Sigmoid colon (tissue), 4 donors: ENCODE data around the gene SMAD3.

Experiments
- CTCF ChIP-seq, 4 experiments: fragments of 450-650 bp in 3 of 4; fragments of 200-600 bp in 1 of 4; IDR thresholded peaks; one replicate each; pipeline ENCODE4 v1.5.1; 2016 to 2019; ENCODE audit warnings: antibody characterized with exemption in 4 of 4, mild to moderate bottlenecking in 3 of 4, moderate library complexity in 2 of 4
- EP300 ChIP-seq, 4 donors: sonication (generic); formaldehyde crosslinking; IDR thresholded peaks; one replicate each; pipeline ENCODE4 v1.6.1; 2017; ENCODE audit warnings: antibody characterized with exemption in 4 of 4
- POLR2A ChIP-seq, 2 donors: fragments of 450-650 bp; IDR thresholded peaks; one replicate each; pipeline ENCODE4 v1.6.1; 2016; ENCODE audit warnings: antibody characterized with exemption in 2 of 2, mild to moderate bottlenecking in 2 of 2, moderate library complexity in 2 of 2
- POLR2AphosphoS5 ChIP-seq, 4 donors: sonication (generic); formaldehyde crosslinking; IDR thresholded peaks; one replicate each; pipeline ENCODE4 v1.6.1; 2017; ENCODE audit warnings: antibody characterized with exemption in 4 of 4

- TF ChIP-seq POLR2A (IDR thresholded peaks at IDR 0.05) = no peak
- no peak for TF ChIP-seq EP300 (IDR thresholded peaks at IDR 0.05)
- no peak for TF ChIP-seq CTCF (IDR thresholded peaks at IDR 0.05)
- TF ChIP-seq POLR2AphosphoS5 (IDR thresholded peaks at IDR 0.05) = no peak
Measured at GRCh38 chr15:67145312-67145610, 79.9 kb downstream of the SMAD3 start.
